Spleen (tissue), 11 donors: ENCODE data around the gene KRT23. TPM values are rescaled to one million over a fixed set of nuclear protein-coding genes. Genes with fewer than 3 reads are reported as not detected.

Experiments used
- DNase-seq: peaks from one replicate; pipeline ENCODE4 v3.0.0-alpha.2; 2020
- H3K27ac ChIP-seq, 8 donors: fragments of 200-600 bp; sonication (generic) in 7 of 8; 1 replicate in 4 of 8; 2 replicates in 4 of 8; pipeline versions ENCODE4 v1.5.0 to v1.8.0; 2016 to 2021; ENCODE audit warnings: inconsistent platforms in 4 of 8, mild to moderate bottlenecking in 4 of 8, moderate library complexity in 1 of 8
- H3K27me3 ChIP-seq, 7 donors: fragments of 200-600 bp; sonication (generic) in 6 of 7; replicated peaks in 1 of 7; 1 replicate in 4 of 7; 2 replicates in 3 of 7; pipeline versions ENCODE4 v1.5.0 to v1.8.0; 2016 to 2021; ENCODE audit warnings: inconsistent platforms in 3 of 7, mild to moderate bottlenecking in 1 of 7
- H3K36me3 ChIP-seq, 6 donors: fragments of 200-600 bp; sonication (generic) in 5 of 6; 1 replicate in 4 of 6; 2 replicates in 2 of 6; pipeline versions ENCODE4 v1.5.0 to v1.8.0; 2016 to 2021; ENCODE audit warnings: inconsistent platforms in 2 of 6
- H3K4me1 ChIP-seq, 6 donors: fragments of 200-600 bp; sonication (generic) in 5 of 6; 1 replicate in 3 of 6; 2 replicates in 3 of 6; pipeline versions ENCODE4 v1.5.0 to v1.8.0; 2016 to 2021; ENCODE audit warnings: inconsistent platforms in 3 of 6
- H3K4me3 ChIP-seq, 8 donors: fragments of 200-600 bp; sonication (generic) in 7 of 8; 1 replicate in 4 of 8; 2 replicates in 4 of 8; pipeline versions ENCODE4 v1.5.0 to v1.8.0; 2016 to 2021; ENCODE audit warnings: inconsistent platforms in 4 of 8, mild to moderate bottlenecking in 4 of 8, moderate library complexity in 2 of 8
- H3K9me3 ChIP-seq, 8 donors: fragments of 200-600 bp; sonication (generic) in 7 of 8; 1 replicate in 4 of 8; 2 replicates in 4 of 8; pipeline versions ENCODE4 v1.5.0 to v1.8.0; 2016 to 2021; ENCODE audit warnings: inconsistent platforms in 4 of 8
- POLR2A ChIP-seq, 3 donors: fragments of 450-650 bp; IDR thresholded peaks; one replicate each; pipeline ENCODE4 v1.5.1; 2017; ENCODE audit warnings: antibody characterized with exemption in 3 of 3, mild to moderate bottlenecking in 1 of 3
- POLR2AphosphoS5 ChIP-seq, 3 donors: sonication (generic); formaldehyde crosslinking; IDR thresholded peaks; one replicate each; pipeline ENCODE4 v1.5.1; 2017; ENCODE audit warnings: antibody characterized with exemption in 3 of 3
- WGBS, 5 donors: extraction: QIAGEN DNeasy Blood & Tissue Kit in 3 of 5; methylation state at CpG; one replicate each; pipeline versions ENCODE4 v1.1.5 to v1.1.7; 2013 to 2018; 5-methylcytosine and 5-hydroxymethylcytosine counted together
- intact Hi-C: fragments of 100-400 bp; cut with DNase I; formaldehyde crosslinking; loops from one replicate; pipeline ENCODE4 v1.15.0; 2023; ENCODE audit warnings: low total_unique reads
- polyA plus RNA-seq, 3 donors: library from polyadenylated mRNA; stranded (reverse); fragments of 200-250 nt; gene quantifications; one replicate each; pipeline ENCODE4 v1.2.1, GENCODE V29; 2013
- total RNA-seq, 7 donors: library from RNA; depleted of rRNA in 3 of 7; stranded (reverse); fragments of >200 nt in 3 of 7; fragmentation: NEBNext Ultra II Directional in 4 of 7; extraction: Animal tissue kit (Norgen Biotek cat#: 25700) in 4 of 7; gene quantifications; one replicate each; pipeline versions ENCODE4 v1.1.0 to v1.2.1, GENCODE V29; 2016 to 2021
- TF ChIP-seq, protein P1 (sequence below), 11 experiments: fragments of 200-600 bp in 7 of 11; fragments of 450-650 bp in 4 of 11; sonication (generic) in 4 of 11; IDR thresholded peaks in 8 of 11; conservative IDR thresholded peaks in 3 of 11; 1 replicate in 7 of 11; 2 replicates in 4 of 11; pipeline versions ENCODE4 v1.4.0 to v1.8.0; 2016 to 2021; ENCODE audit warnings: antibody characterized with exemption in 11 of 11, inconsistent platforms in 4 of 11, mild to moderate bottlenecking in 1 of 11
- donor health status: healthy with polysubstance abuse.
- donor health status: DM: no; HTN: no; CAD: no; lungs with moderate emphysema.
- donor health status: DM: no; HTN: no; CAD: no.
- donor health status: Bipolar disorder and iron deficiency.
- donor health status: healthy.
- donor health status: DM: no; HTN: no; CAD: no.
- donor health status: DM: yes; HTN: yes; CAD: no.

KRT23 gene
- total and polyA plus RNA-seq, 10 donors = 0.03 to 21.7 (median 2.9) TPM

DNA sequence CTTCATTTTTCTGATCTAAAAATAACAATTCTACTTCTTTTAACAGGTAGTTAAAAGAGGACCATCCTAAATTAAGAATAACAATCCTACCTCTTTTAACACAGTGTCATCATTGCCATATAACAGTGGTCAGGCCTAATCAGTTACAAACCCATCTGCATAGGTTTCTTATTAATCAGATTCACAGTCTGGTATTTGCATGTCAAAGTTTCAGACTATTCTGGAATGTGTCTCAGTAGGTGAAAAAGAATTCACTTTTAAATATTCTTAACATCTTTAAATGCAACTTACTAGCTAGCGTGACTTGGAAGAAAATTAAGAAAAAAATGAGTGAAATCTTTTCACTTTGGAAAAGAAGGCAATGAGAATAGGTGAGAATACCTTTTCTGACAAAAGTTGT, 63.6 kb downstream of the KRT23 start:
- no peak for DNase-seq
- intact Hi-C loops = no loop called here
- no peak for TF ChIP-seq POLR2A (IDR thresholded peaks at IDR 0.05)
- TF ChIP-seq POLR2AphosphoS5 (IDR thresholded peaks at IDR 0.05) = no peak
- TF ChIP-seq, protein P1, sequence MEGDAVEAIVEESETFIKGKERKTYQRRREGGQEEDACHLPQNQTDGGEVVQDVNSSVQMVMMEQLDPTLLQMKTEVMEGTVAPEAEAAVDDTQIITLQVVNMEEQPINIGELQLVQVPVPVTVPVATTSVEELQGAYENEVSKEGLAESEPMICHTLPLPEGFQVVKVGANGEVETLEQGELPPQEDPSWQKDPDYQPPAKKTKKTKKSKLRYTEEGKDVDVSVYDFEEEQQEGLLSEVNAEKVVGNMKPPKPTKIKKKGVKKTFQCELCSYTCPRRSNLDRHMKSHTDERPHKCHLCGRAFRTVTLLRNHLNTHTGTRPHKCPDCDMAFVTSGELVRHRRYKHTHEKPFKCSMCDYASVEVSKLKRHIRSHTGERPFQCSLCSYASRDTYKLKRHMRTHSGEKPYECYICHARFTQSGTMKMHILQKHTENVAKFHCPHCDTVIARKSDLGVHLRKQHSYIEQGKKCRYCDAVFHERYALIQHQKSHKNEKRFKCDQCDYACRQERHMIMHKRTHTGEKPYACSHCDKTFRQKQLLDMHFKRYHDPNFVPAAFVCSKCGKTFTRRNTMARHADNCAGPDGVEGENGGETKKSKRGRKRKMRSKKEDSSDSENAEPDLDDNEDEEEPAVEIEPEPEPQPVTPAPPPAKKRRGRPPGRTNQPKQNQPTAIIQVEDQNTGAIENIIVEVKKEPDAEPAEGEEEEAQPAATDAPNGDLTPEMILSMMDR (IDR thresholded peaks at IDR 0.05 in 8 of 11, conservative IDR thresholded peaks at IDR 0.05 in 3 of 11) = no peak
- H3K9me3 ChIP-seq = no peaks in the 10 kb centered on the region
- H3K36me3 ChIP-seq = no peaks in the 10 kb centered on the region
- peaks cover 0 to 6% (median 0%) of the 10 kb centered on the region in 7 donors for H3K27me3 ChIP-seq
- WGBS, 5 donors = 70 to 95% (median 92%) methylated on average over 1 of the region's 1 CpG
- H3K27ac ChIP-seq = no peak overlapping the region
- H3K4me1 ChIP-seq = no peaks in the 10 kb centered on the region
- H3K4me3 ChIP-seq = no peak overlapping the region

DNA sequence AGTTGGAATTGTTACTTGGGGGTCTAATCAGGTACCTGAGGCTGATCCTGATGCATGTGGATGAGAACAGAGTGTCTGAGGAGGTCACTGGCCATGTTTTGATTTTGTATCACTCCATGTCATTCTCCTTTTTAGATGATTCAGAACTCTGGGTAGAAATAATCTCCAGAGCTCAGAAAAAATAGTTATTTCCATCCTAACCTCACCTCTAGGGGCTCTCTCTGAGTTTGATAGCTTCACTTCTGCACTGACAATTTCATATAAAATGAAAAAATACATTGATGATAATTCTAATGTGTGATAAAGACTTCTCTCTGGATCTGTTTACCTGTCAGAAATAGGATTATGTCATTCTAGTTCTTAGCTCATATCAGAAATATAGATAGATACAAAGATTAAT, 64.2 kb downstream of the KRT23 start:
- DNase-seq = no peak
- Histone ChIP-seq H3K9me3 (no peaks in the 10 kb centered on the region), H3K36me3 (no peaks in the 10 kb centered on the region), H3K27me3 (peaks cover 0 to 6% (median 0%) of the 10 kb centered on the region in 7 donors), H3K27ac (no peak overlapping the region), H3K4me1 (no peaks in the 10 kb centered on the region), H3K4me3 (no peak overlapping the region)
- intact Hi-C loops = no loop called here
- TF ChIP-seq POLR2AphosphoS5 (IDR thresholded peaks at IDR 0.05) (no peak), POLR2A (IDR thresholded peaks at IDR 0.05) (no peak)
- TF ChIP-seq, protein P1 (IDR thresholded peaks at IDR 0.05 in 8 of 11, conservative IDR thresholded peaks at IDR 0.05 in 3 of 11) = no peak

Other genes starting within 250 kb of the KRT23 start
Only the 30 nearest of the 33 such genes appear.
- not detected for gene KRT25, start 182.3 kb downstream of the KRT23 start, total RNA-seq
- not detected for gene KRT25, start 182.3 kb downstream of the KRT23 start, polyA plus RNA-seq
- not detected for gene KRT26, start 165.4 kb downstream of the KRT23 start, total RNA-seq
- not detected for gene KRT26, start 165.4 kb downstream of the KRT23 start, polyA plus RNA-seq
- gene KRT27, start 155.1 kb downstream of the KRT23 start, total RNA-seq = not detected
- gene KRT27, start 155.1 kb downstream of the KRT23 start, polyA plus RNA-seq = under 1 TPM; 0.09 to 0.42 (median 0.12) TPM
- not detected for gene KRT28, start 137.7 kb downstream of the KRT23 start, total RNA-seq
- not detected for gene KRT28, start 137.7 kb downstream of the KRT23 start, polyA plus RNA-seq
- 10 to 100 TPM in 4 of 7 donors, 1 to 10 TPM in 3; 4.3 to 39.0 (median 25.9) TPM for gene KRT10, start 115.0 kb downstream of the KRT23 start, total RNA-seq
- gene KRT10, start 115.0 kb downstream of the KRT23 start, polyA plus RNA-seq = 10 to 100 TPM; 35.3 to 41.8 (median 41.3) TPM
- not detected for gene KRT12, start 70.4 kb downstream of the KRT23 start, total RNA-seq
- not detected for gene KRT12, start 70.4 kb downstream of the KRT23 start, polyA plus RNA-seq
- not detected for gene KRT20, start 52.4 kb downstream of the KRT23 start, total RNA-seq
- gene KRT20, start 52.4 kb downstream of the KRT23 start, polyA plus RNA-seq = under 1 TPM in 2 of 3 donors, not detected in 1; 0.07 to 0.45 TPM
- gene KRT39, start 29.3 kb upstream of the KRT23 start, total RNA-seq = not detected
- not detected for gene KRT39, start 29.3 kb upstream of the KRT23 start, polyA plus RNA-seq
- not detected for gene KRT40, start 46.7 kb upstream of the KRT23 start, total RNA-seq
- not detected for gene KRT40, start 46.7 kb upstream of the KRT23 start, polyA plus RNA-seq
- not detected for gene KRTAP3-3, start 56.5 kb upstream of the KRT23 start, total RNA-seq
- gene KRTAP3-3, start 56.5 kb upstream of the KRT23 start, polyA plus RNA-seq = not detected
- gene KRTAP3-2, start 62.3 kb upstream of the KRT23 start, total RNA-seq = not detected
- not detected for gene KRTAP3-2, start 62.3 kb upstream of the KRT23 start, polyA plus RNA-seq
- gene KRTAP3-1, start 71.5 kb upstream of the KRT23 start, total RNA-seq = not detected
- gene KRTAP3-1, start 71.5 kb upstream of the KRT23 start, polyA plus RNA-seq = not detected
- gene KRTAP1-5, start 89.6 kb upstream of the KRT23 start, total RNA-seq = not detected
- not detected for gene KRTAP1-5, start 89.6 kb upstream of the KRT23 start, polyA plus RNA-seq
- not detected for gene KRTAP1-4, start 92.5 kb upstream of the KRT23 start, total RNA-seq
- not detected for gene KRTAP1-4, start 92.5 kb upstream of the KRT23 start, polyA plus RNA-seq
- gene KRTAP1-3, start 97.2 kb upstream of the KRT23 start, total RNA-seq = not detected
- gene KRTAP1-3, start 97.2 kb upstream of the KRT23 start, polyA plus RNA-seq = not detected
- not detected for gene KRTAP1-1, start 103.8 kb upstream of the KRT23 start, total RNA-seq
- gene KRTAP1-1, start 103.8 kb upstream of the KRT23 start, polyA plus RNA-seq = not detected
- gene KRTAP2-1, start 109.7 kb upstream of the KRT23 start, total RNA-seq = not detected
- not detected for gene KRTAP2-1, start 109.7 kb upstream of the KRT23 start, polyA plus RNA-seq
- gene KRTAP2-2, start 117.6 kb upstream of the KRT23 start, total RNA-seq = not detected
- gene KRTAP2-2, start 117.6 kb upstream of the KRT23 start, polyA plus RNA-seq = not detected
- gene KRTAP2-3, start 122.5 kb upstream of the KRT23 start, total RNA-seq = not detected
- gene KRTAP2-3, start 122.5 kb upstream of the KRT23 start, polyA plus RNA-seq = not detected
- gene KRTAP2-4, start 128.2 kb upstream of the KRT23 start, total RNA-seq = not detected
- gene KRTAP2-4, start 128.2 kb upstream of the KRT23 start, polyA plus RNA-seq = not detected
- gene KRTAP4-7, start 146.5 kb upstream of the KRT23 start, total RNA-seq = not detected
- not detected for gene KRTAP4-7, start 146.5 kb upstream of the KRT23 start, polyA plus RNA-seq
- not detected for gene KRTAP4-8, start 160.5 kb upstream of the KRT23 start, total RNA-seq
- gene KRTAP4-8, start 160.5 kb upstream of the KRT23 start, polyA plus RNA-seq = not detected
- gene KRTAP4-16, start 164.6 kb upstream of the KRT23 start, total RNA-seq = not detected
- gene KRTAP4-16, start 164.6 kb upstream of the KRT23 start, polyA plus RNA-seq = not detected
- not detected for gene KRTAP4-9, start 167.7 kb upstream of the KRT23 start, total RNA-seq
- not detected for gene KRTAP4-9, start 167.7 kb upstream of the KRT23 start, polyA plus RNA-seq
- not detected for gene KRTAP4-11, start 180.7 kb upstream of the KRT23 start, total RNA-seq
- gene KRTAP4-11, start 180.7 kb upstream of the KRT23 start, polyA plus RNA-seq = not detected
- gene KRTAP4-12, start 186.5 kb upstream of the KRT23 start, total RNA-seq = not detected
- not detected for gene KRTAP4-12, start 186.5 kb upstream of the KRT23 start, polyA plus RNA-seq
- gene KRTAP4-6, start 202.9 kb upstream of the KRT23 start, total RNA-seq = not detected
- gene KRTAP4-6, start 202.9 kb upstream of the KRT23 start, polyA plus RNA-seq = not detected
- gene KRTAP4-5, start 212.2 kb upstream of the KRT23 start, total RNA-seq = not detected
- gene KRTAP4-5, start 212.2 kb upstream of the KRT23 start, polyA plus RNA-seq = not detected
- gene KRTAP4-4, start 223.1 kb upstream of the KRT23 start, total RNA-seq = not detected
- not detected for gene KRTAP4-4, start 223.1 kb upstream of the KRT23 start, polyA plus RNA-seq
- gene KRTAP4-3, start 230.6 kb upstream of the KRT23 start, total RNA-seq = not detected
- not detected for gene KRTAP4-3, start 230.6 kb upstream of the KRT23 start, polyA plus RNA-seq